Neuron (in vitro differentiated cells): ENCODE results near the gene OR4D6.

Experiments
- H2AFZ ChIP-seq: one replicate; pipeline ENCODE4 v1.6.1; 2013; ENCODE audit warnings: low read depth, mild to moderate bottlenecking, inconsistent platforms, low read length, moderate library complexity
- H3K27me3 ChIP-seq: one replicate; pipeline ENCODE4 v1.6.1; 2013; ENCODE audit warnings: low read length; ENCODE audit not compliant: insufficient read depth
- H3K36me3 ChIP-seq: one replicate; pipeline ENCODE4 v1.6.1; 2013; ENCODE audit warnings: low read length; ENCODE audit not compliant: insufficient read depth
- H3K4me1 ChIP-seq: one replicate; pipeline ENCODE4 v1.6.1; 2013; ENCODE audit warnings: low read length; ENCODE audit not compliant: insufficient read depth
- H3K4me3 ChIP-seq: 2 replicates; pipeline ENCODE4 v1.5.1; 2013; ENCODE audit warnings: mild to moderate bottlenecking, low read length, moderate library complexity
- H3K9me3 ChIP-seq: one replicate; pipeline ENCODE4 v1.6.1; 2013; ENCODE audit warnings: low read length

The OR4D6 gene

DNA sequence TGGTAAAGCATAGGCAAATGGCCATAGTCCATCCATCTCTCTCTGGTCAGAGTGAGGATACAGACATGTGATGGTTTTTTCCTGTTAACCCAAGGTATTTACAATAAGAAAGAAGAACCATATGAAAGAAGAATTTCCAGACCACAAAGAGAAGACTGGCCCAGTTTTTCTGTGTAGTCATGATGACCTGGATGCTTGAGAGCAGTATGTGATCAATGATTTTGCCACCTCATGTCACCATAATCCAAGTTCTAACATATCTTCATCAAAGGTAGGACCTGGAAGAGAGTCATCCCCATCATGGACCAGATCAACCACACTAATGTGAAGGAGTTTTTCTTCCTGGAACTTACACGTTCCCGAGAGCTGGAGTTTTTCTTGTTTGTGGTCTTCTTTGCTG lies at the start of gene OR4D6:
OR4D6 (plus strand) TSS at position 301 of the 400 bp plus-strand sequence; CDS start at position 301, 0 bp downstream.
- no peaks in the 10 kb centered on the region for H3K36me3 ChIP-seq
- no peaks in the 10 kb centered on the region for H3K4me1 ChIP-seq
- H2AFZ ChIP-seq = no peak within 1 kb of the TSS
- H3K4me3 ChIP-seq = no peak within 1 kb of the TSS
- H3K9me3 ChIP-seq = no peaks in the 10 kb centered on the region
- no peaks in the 10 kb centered on the region for H3K27me3 ChIP-seq

DNA sequence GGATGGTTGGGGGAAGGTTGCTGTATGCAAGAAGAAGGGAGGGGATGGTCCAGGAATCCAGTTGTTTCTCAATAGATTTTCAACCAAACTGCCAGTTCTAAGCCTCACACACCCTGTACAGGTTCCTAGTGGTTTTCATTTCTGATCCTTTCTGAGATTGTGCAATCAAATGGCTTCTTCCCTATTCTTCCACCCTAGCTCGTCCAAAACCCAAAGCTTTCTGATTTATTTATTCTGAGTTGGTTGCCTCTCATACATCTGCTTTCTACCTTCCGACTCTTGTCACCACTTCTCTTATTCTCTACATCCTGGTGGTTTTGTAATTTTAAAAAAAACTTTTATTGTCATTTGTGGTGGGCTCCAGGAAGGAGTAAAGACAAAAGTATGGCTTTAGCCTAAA lies 43.1 kb upstream of the OR4D6 start:
- Histone ChIP-seq H2AFZ (no peak overlapping the region), H3K27me3 (peaks cover 2% of the 10 kb centered on the region), H3K36me3 (no peaks in the 10 kb centered on the region), H3K9me3 (no peaks in the 10 kb centered on the region), H3K4me1 (no peaks in the 10 kb centered on the region), H3K4me3 (no peak overlapping the region)

- Histone ChIP-seq H3K4me1 (no peaks in the 10 kb centered on the region), H3K27me3 (peaks cover 2% of the 10 kb centered on the region), H3K4me3 (no peak overlapping the region), H2AFZ (no peak overlapping the region), H3K36me3 (no peaks in the 10 kb centered on the region), H3K9me3 (no peaks in the 10 kb centered on the region)
Observed at GRCh38 chr11:59415111-59415510, 41.6 kb upstream of the OR4D6 start.

GRCh38 chr11:59416613-59417012 lies 40.1 kb upstream of the OR4D6 start:
- H3K27me3 ChIP-seq = peaks cover 2% of the 10 kb centered on the region
- H3K4me3 ChIP-seq = no peak overlapping the region
- H3K36me3 ChIP-seq = no peaks in the 10 kb centered on the region
- H3K4me1 ChIP-seq = no peaks in the 10 kb centered on the region
- no peaks in the 10 kb centered on the region for H3K9me3 ChIP-seq
- H2AFZ ChIP-seq = no peak overlapping the region

DNA sequence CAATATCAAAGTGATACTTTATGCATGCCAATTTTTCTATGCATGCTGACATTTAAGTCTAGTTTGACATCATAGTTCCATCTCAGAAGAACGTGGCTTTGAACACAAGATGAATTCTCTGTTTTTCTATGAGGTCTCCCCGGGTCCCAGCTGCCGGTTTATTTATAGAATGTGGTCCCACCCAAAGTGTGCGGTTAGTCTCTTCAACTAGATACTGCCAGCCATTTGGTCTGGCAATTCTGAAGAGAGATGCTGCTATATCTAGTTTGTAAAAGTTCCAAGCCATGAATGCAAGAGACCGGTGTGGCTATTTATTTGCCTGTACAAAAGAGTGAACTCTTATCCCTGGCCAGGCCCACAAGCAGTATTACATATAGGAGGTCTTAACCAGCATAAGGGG lies 39.7 kb upstream of the OR4D6 start:
- Histone ChIP-seq H2AFZ (no peak overlapping the region), H3K4me3 (no peak overlapping the region), H3K36me3 (no peaks in the 10 kb centered on the region), H3K4me1 (no peaks in the 10 kb centered on the region), H3K9me3 (no peaks in the 10 kb centered on the region), H3K27me3 (peaks cover 2% of the 10 kb centered on the region)

DNA sequence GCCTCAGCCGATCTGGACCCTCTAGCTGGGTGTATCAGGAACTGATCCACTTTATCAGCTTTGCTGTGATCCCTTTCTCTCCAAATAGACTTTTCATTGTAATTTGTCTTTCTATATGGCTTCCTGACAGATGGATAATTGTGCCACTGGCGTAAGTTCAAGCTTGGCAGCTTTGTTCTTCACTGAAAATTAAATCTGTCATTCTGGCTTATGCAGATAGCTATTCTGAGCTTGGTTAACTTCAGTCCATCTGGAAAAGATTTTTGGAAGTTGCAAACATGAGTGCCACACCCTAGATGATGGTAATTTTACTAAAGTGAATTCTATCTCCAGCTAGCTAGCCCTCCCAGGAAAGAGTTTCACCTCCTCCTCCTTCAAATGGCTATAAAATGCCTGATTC lies 38.6 kb upstream of the OR4D6 start:
- no peaks in the 10 kb centered on the region for H3K4me1 ChIP-seq
- H3K9me3 ChIP-seq = no peaks in the 10 kb centered on the region
- H3K36me3 ChIP-seq = no peaks in the 10 kb centered on the region
- H3K27me3 ChIP-seq = peaks cover 2% of the 10 kb centered on the region
- no peak overlapping the region for H3K4me3 ChIP-seq
- H2AFZ ChIP-seq = no peak overlapping the region

DNA sequence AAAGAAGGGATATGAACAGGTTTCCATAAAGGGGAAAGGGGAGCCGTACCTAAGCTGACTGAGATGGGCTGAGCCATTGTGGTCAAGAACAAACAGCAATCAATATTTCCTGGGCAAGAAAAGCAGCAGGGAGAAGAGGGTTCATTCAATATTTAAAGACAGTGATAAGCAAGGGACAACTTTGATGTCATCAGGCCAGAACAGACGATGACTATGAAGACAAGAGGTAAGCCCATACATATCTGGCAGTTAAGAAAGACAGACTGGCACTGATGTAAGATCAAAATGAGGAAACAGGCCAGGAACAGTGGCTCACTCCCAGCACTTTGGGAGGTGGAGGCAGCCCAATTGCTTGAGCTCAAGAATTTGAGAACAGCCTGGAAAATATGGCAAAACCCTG lies 32.9 kb upstream of the OR4D6 start:
- Histone ChIP-seq H2AFZ (no peak overlapping the region), H3K4me1 (peaks cover 16% of the 10 kb centered on the region), H3K9me3 (no peaks in the 10 kb centered on the region), H3K4me3 (no peak overlapping the region), H3K36me3 (no peaks in the 10 kb centered on the region), H3K27me3 (no peaks in the 10 kb centered on the region)

DNA sequence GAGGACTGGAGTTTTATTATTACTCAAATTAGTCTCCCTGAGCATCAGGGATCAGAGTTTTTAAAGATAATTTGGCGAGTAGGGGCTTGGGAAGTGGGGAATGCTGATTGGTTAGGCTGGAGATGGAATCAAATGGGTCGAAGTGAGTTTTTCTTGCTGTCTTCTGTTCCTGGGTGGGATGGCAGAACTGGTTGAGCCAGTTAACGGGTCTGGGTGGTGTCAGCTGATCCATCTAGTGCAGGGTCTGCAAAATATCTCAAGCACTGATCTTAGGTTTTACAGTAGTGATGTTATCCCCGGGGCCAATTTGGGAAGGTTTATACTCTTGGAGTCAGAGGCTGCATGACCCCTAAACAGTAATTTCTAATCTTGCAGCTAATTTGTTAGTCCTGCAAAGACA lies 31.6 kb upstream of the OR4D6 start:
- H3K9me3 ChIP-seq = peaks cover 2% of the 10 kb centered on the region
- H3K4me3 ChIP-seq = no peak overlapping the region
- H2AFZ ChIP-seq = no peak overlapping the region
- H3K27me3 ChIP-seq = no peaks in the 10 kb centered on the region
- H3K4me1 ChIP-seq = peaks cover 16% of the 10 kb centered on the region
- no peaks in the 10 kb centered on the region for H3K36me3 ChIP-seq

GRCh38 chr11:59426361-59427067 lies 30.2 kb upstream of the OR4D6 start, which contains the start of gene OR5A2:
OR5A2 (minus strand) TSS chr11:59426413; CDS start chr11:59422953, 3,460 bp downstream.
- H3K9me3 ChIP-seq = peaks cover 2% of the 10 kb centered on the region
- H2AFZ ChIP-seq = no peak within 1 kb of the TSS
- H3K4me1 ChIP-seq = peaks cover 16% of the 10 kb centered on the region
- H3K27me3 ChIP-seq = no peaks in the 10 kb centered on the region
- no peak within 1 kb of the TSS for H3K4me3 ChIP-seq
- H3K36me3 ChIP-seq = no peaks in the 10 kb centered on the region

GRCh38 chr11:59427068-59427382 lies 29.7 kb upstream of the OR4D6 start:
- no peak overlapping the region for H2AFZ ChIP-seq
- H3K36me3 ChIP-seq = no peaks in the 10 kb centered on the region
- H3K4me1 ChIP-seq = peaks cover 16% of the 10 kb centered on the region
- no peaks in the 10 kb centered on the region for H3K27me3 ChIP-seq
- H3K9me3 ChIP-seq = peaks cover 2% of the 10 kb centered on the region
- no peak overlapping the region for H3K4me3 ChIP-seq

- Histone ChIP-seq H3K9me3 (peaks cover 2% of the 10 kb centered on the region), H3K4me1 (peaks cover 16% of the 10 kb centered on the region), H3K27me3 (no peaks in the 10 kb centered on the region), H3K36me3 (no peaks in the 10 kb centered on the region), H2AFZ (no peak overlapping the region), H3K4me3 (no peak overlapping the region)
Observed at GRCh38 chr11:59429924-59430516, 26.7 kb upstream of the OR4D6 start.

- no peaks in the 10 kb centered on the region for H3K36me3 ChIP-seq
Observed at GRCh38 chr11:59436169-59436568, 20.6 kb upstream of the OR4D6 start, which contains the start of gene OR5A1. OR5A1 (plus strand) TSS chr11:59436469; CDS start chr11:59443169, 6,700 bp downstream.

DNA sequence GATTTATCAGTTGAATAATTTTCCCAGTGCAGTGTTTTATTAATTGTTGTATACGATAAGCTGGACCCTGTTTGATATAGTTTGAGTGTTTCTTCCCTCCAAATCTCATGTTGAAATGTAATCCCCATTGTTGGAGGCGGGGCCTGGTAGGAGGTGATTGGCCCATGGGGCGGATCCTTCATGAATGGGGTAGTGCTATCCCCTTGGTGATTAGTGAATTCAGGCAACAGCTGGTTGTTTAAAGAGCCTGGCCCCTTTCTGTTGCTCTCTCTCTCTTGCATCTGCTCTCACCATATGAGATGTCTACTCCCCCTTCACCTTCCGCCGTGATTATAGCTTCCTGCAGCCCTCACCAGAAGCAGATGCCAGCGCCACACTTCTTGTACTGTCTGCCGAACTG lies 19.0 kb upstream of the OR4D6 start:
- no peaks in the 10 kb centered on the region for H3K9me3 ChIP-seq
- H3K4me1 ChIP-seq = peaks cover 2% of the 10 kb centered on the region
- no peak overlapping the region for H2AFZ ChIP-seq
- no peak overlapping the region for H3K4me3 ChIP-seq
- no peaks in the 10 kb centered on the region for H3K27me3 ChIP-seq
- H3K36me3 ChIP-seq = no peaks in the 10 kb centered on the region

More at GRCh38 chr11:59436169-59436568, 20.6 kb upstream of the OR4D6 start, which contains the start of gene OR5A1:
- Histone ChIP-seq H2AFZ (no peak within 1 kb of the TSS), H3K9me3 (no peaks in the 10 kb centered on the region), H3K27me3 (no peaks in the 10 kb centered on the region), H3K4me1 (peaks cover 2% of the 10 kb centered on the region), H3K4me3 (no peak within 1 kb of the TSS)
